IPS-NIHi7 (cell line): ENCODE results near the gene NLRC3.

Source experiments
- DNase-seq: peaks from one replicate; pipeline ENCODE4 v3.0.0; 2012; ENCODE audit warnings: mixed read lengths; ENCODE audit errors: extremely low spot score

The NLRC3 gene

DNA sequence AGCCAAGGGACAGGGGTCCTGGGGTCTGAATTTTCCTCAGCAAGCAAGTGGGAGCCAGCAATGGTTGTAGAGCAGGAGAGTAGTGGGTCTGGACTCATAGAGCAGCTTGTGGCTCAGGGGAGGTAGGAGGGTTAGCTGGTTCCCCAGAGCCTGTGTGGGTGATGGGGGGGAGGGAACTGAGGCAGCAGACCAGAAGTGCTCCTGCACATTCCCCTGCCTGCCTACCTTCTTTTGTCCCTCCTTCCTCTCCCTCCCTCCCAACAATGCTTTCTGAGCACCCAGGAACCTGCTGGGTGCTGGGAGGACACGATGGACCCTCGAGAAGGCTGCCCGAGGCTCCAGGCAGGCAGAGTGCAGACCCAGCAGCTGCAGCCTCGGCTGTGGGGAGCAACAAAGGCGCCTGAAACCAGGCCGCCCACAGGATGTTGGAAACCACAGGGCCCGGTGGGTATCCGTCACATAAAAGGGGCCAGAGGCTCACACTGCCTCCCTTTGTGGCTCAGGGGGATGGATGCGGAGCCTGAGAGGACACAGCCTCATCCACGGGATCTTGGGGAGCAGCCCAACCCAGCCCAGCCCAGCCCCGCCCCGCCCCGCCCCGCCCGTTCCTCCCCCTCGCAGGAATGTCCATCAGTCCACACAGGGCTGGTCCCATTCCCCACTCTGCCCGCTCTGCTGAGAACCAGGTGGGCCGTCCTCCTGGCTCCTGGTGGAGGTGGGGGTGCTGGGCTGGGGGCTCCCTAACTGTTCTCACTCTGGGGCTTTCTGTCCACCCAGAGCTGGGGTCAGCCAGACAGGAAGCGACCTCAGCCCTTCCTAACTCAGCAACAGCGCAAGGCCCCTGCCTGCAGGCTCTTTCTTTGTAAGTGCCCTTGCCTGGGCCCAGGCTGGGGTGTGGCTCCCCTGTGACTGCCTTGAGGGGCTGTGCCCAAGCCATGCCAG is 1.7 kb upstream of the NLRC3 start:
- DNase-seq = no peak

DNA sequence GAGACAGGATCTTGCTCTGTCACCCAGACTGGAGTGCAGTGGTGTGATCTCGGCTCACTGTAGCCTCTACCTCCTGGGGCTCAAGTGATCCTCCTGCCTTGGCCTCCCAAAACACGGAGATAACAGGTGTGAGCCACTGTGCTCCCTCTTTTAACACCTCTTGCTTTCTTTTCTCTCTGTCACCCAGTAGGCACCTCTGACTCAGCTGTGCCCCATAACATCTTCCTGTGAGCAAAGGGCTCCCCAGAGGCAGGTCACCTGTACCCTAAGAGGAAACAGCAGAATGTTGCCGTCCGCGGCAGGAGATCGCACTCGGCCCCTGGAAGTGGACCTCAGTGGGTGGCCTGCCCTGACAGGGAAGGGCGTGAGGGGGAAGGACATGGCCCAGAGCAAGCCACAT is 918 bp upstream of the NLRC3 start:
- no peak for DNase-seq

GRCh38 chr16:3576211-3576610 is 992 bp downstream of the NLRC3 start:
- DNase-seq = no peak

DNA sequence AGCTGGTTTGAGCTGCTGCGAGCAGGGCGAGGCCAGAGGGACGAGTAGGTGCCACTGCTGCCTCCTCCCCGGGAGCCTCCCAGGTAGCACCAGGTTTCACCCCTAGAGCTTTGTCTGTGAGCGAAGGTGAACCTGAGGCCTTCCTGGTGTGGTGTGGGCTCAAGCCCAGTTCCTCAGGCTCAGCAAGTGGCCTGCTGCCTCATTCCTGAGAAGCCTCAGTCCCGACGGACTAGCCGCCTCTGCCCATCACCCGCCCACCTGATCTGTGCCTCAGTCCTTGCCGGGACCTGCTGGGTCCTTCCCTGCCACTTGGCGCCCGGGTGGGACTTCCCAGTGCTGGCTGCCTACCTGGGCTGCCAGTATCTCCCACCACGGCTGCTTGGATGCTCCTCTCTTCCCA is 1.7 kb downstream of the NLRC3 start:
- DNase-seq = no peak

GRCh38 chr16:3574195-3574594 is 3.0 kb downstream of the NLRC3 start:
- no peak for DNase-seq

DNA sequence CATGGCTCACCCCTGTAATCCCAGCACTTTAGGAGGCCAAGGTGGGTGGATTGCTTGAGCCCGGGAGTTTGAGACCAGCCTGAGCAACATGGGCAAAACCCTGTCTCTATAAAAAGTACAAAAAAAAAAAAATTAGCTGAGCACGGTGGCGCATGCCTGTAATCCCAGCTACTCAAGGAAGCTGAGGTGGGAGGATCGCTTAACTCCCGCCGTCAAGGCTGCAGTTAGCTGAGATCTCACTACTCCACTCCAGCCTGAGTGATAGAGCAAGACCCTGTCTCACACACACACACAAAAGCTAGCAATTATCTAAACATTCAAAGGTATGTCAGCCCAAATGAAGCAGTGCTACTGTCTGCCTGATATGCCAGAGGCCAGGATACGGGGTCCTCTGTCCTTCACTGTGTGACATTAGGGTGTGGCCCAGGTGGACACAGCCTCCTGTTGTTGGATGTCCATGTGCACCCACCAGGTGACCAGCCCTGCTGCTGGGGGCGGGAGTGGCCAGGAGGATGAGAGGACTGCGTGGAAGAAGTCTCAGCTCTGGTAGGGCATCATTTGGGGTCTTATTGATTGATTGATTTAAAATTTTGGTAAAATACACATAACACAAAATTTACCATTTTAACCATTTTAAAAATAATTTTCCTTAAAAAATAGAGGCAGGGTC is 3.9 kb downstream of the NLRC3 start:
- no peak for DNase-seq

DNA sequence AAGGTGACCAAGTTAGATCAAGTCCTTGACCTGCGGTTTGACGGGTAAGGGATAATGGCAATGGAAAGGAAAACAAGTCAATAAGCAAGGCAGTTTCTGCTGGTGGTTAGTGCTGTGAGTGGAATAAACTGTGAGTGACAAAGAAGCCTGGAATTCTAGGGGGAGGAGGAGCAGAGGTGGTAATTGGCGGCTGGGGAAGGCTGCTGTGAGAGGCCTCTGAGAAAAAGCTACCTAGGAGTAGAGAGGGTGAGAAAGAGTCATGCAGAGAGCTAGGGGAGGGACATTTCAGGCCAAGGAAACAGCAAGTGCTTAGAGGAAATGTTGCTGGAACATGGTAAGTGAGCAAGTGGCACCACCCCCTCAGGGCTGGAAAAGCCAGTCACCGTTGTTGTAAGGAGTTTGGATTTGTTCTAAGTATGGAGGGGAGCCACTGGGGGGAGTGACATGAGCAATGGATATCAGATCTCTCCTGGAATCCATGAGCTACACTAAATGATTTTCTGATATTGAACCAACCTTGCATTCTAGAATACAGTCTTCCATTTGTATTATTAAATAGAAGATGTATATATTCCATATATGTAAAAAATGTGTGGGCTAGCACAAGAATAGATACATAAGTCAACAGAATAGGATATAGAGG is 6.7 kb downstream of the NLRC3 start:
- peak; percentile 54 for DNase-seq

GRCh38 chr16:3569851-3570250 is 7.4 kb downstream of the NLRC3 start:
- no peak for DNase-seq

GRCh38 chr16:3566990-3567389 is 10.2 kb downstream of the NLRC3 start:
- DNase-seq = no peak

DNA sequence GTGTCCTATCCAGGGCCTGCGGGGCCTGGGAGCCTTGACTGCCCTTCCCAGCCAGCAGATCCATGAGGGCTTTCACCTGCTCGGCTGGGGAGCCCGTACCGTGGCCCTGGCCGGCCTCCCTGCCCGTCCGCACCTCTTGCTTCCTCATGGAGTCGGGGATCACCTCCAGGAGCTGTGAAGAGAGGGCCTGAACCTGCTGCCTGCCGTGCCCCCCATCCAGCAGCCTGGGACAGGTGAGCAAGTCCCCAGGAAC is 12.4 kb downstream of the NLRC3 start:
- no peak for DNase-seq

DNA sequence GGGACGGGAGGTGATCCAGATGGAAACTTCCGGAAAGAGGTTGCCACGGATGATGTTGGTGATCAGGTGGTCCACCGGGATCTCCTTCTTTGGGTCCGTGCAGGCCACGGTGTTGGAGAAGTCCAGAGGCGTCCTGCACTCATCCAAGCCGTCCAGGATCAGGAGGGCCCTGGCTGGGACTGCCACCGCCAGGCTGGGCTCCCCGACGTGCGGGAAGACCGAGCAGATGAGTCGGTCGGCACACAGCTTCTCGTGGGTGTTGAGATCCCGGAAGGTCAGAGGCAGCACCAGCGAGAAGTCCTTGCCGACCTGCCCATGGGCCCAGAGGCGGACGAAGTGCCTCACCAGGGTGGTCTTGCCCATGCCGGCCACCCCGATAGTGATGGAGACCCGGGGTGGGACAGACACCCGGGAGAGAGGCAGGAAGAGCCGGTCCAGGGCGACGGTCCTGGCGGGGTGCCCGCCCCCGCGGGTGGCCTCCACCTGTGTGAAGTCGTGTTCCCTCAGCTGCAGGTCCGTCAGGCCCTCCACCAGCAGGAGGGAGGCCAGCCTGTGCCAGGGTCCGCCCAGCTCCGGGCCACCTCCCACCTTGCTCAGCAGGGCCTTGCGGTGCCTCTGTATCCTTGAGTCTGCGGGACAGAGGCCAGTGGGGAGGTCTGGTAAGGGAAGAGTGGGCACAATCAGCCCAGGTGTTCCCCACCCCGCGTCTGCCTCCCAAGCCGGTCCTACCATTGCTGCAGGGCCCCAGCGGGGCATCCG is 12.9 kb downstream of the NLRC3 start:
- DNase-seq = no peak

DNA sequence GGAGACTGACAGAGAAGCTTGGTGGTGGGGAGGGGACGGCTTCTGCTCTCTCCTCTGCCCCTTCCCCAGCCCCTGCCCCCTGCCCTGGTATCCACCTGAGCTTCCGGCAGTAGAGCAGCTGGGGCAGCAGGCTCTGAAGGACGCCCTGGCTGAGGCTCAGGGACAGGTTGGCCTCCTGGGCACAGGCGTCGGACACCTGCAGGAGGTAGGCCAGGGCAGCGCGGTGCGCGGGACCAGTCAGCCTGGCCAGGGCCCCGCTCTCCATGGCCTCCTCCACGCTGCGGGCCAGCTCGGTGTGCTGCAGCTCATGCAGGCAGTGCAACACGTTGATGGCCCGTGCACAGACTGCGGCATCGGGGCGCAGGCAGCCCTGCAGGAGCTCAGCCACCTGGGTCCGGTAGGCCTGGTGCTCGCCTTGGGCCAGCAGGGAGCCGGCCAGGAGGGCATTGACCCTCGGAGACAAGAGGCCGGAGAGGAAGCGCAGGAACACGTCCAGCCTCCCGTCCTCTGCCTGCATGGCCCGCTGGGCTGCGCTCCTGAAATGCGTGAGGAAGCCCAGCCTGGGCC is 14.2 kb downstream of the NLRC3 start:
- no peak for DNase-seq

GRCh38 chr16:3561626-3562025 is 15.6 kb downstream of the NLRC3 start:
- DNase-seq = no peak

- peak; percentile 45 for DNase-seq
Observed at GRCh38 chr16:3554351-3554928, 22.8 kb downstream of the NLRC3 start.

- peak; percentile 78 for DNase-seq
Observed at GRCh38 chr16:3553138-3553923, 23.9 kb downstream of the NLRC3 start.

DNA sequence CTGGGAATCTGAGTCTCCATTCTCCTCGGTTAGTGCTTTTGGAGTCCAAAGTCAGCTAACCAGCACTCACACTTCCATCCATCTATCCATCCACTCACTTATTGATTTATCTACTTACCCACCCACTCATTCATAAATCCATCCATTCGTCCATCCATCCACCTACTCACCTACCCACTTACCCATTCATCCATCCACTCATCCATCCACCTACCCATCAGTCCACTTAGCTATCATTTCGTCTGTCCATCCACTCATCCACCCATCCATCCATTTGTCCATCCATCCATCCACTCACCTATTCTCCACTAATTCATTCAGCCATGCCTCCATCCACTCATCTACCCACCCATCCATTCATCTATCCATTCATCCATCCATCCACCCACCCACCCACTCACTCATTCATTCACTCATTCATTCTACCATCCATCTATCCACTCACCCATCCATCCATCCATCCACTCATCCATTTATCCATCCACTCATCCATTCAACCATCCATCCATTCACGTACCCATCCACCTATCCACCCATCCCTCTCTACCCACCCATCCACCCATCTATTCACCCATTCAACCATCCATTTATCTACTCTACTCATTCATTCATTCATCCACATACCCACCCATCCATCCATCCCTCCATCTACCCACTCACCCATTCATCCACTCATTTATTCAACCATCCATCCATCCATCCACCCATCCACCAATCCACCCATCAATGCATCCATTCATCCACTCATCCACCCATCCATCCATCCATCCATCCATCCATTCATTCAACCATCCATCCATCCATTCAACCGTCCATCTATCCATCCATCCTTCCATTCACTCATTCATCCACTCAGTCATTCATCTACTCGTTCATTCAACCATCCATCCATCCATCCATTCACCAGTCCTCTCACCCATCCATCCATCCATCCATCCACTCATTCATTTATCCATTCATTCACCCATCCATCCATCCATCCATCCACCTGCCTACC is 26.1 kb downstream of the NLRC3 start:
- DNase-seq = no peak

DNA sequence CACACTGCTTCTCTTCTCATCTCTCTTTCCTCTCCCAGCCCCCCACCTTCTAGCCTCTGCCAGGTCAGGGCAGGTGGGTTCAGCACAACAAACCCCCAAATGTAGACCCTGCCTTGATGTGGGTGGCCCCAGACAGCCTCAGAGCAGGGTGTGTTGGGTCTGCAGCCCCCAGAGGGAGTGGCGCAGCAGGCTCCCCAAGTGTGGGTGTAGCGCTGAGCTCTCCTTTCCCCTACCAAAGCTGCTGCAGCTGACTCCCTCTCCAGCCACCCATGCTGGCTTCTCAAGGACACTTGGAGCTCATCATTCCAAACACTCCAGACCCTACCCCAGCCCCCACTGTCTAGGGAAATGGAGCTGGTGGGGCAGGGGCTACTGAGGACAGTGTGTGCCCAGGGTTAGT is 27.3 kb downstream of the NLRC3 start:
- no peak for DNase-seq

GRCh38 chr16:3548859-3549258 is 28.3 kb downstream of the NLRC3 start:
- DNase-seq = no peak

DNA sequence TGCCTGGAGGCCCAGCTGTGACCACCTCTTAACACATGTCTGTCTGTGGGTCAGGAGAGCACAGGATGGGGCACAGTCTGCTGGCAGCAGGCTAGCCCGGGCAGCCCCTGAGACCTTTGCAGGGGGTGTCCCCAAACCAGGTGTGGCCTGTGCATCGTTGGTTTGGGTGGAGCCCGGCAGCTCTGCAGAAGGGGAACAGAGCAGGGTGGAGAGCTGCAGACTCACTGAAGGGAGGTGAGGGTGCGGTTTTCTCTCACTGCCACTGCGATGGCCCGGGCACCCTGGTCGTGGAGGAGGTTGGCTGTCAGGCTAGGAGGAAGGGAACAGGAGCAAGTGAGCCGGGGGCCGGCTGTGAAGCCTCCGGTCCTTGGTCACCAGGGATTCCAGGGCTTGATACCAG is 28.8 kb downstream of the NLRC3 start:
- no peak for DNase-seq
